ENCODE data around the gene TCHP. TPM values are rescaled to one million over a fixed set of nuclear protein-coding genes. Genes with fewer than 3 reads are reported as not detected.
A peak's percentile ranks its signal among the peaks of the same experiment; 100 is the strongest.

The TCHP gene
- total RNA-seq, 1 experiment from 2014 or later: 13.3 TPM

- Histone ChIP-seq H3K79me1 (ENCODE audit: insufficient read depth, low read depth, low read length, poor library complexity, severe bottlenecking) (no peaks in the 10 kb centered on the region), H3K4me1 (ENCODE audit: insufficient read depth, low read length) (no peaks in the 10 kb centered on the region), H4K20me1 (ENCODE audit: control insufficient read depth, insufficient read depth, insufficient read length) (no peaks in the 10 kb centered on the region), H2BK5ac (ENCODE audit: insufficient read length, low read length) (no peak overlapping the region), H3K4ac (ENCODE audit: low read depth, low read length) (no peak overlapping the region), H4K5ac (ENCODE audit: insufficient read length, low read depth, low read length) (no peak overlapping the region), H3K9ac (ENCODE audit: extremely low read depth, insufficient read length, low read length) (no peak overlapping the region), H2BK15ac (ENCODE audit: low read depth, low read length) (no peak overlapping the region), H2BK20ac (ENCODE audit: low read depth, low read length, poor library complexity, severe bottlenecking) (no peak overlapping the region), H3K4me2 (ENCODE audit: insufficient read depth, insufficient read length, low read length) (no peak overlapping the region), H4K8ac (replicated peaks; ENCODE audit: insufficient read length, low read depth, low read length) (no peak overlapping the region), H2BK12ac (ENCODE audit: insufficient read length, low read depth, low read length) (no peak overlapping the region), H2AFZ (ENCODE audit: low read length) (no peak overlapping the region), H3K79me2 (ENCODE audit: insufficient read depth, low read length) (no peaks in the 10 kb centered on the region), H3K18ac (ENCODE audit: insufficient read length, low read depth, low read length) (no peak overlapping the region), H3K23me2 (ENCODE audit: insufficient read length, low read depth, low read length, poor library complexity, severe bottlenecking) (no peaks in the 10 kb centered on the region), H3K27me3 (ENCODE audit: insufficient read depth, low read length) (no peaks in the 10 kb centered on the region), H4K91ac (ENCODE audit: insufficient read length, low read depth, low read length) (no peak overlapping the region), H3K14ac (ENCODE audit: insufficient read depth, low read length) (no peak overlapping the region), H3K23ac (ENCODE audit: insufficient read length, low read depth, low read length) (no peak overlapping the region), H2BK120ac (ENCODE audit: low read depth, low read length, poor library complexity, severe bottlenecking) (no peak overlapping the region), H3K56ac (ENCODE audit: insufficient read length, low read depth, low read length) (no peak overlapping the region), H3K9me3 (ENCODE audit: control insufficient read depth, low read depth, low read length) (no peaks in the 10 kb centered on the region), H3K27ac (ENCODE audit: insufficient read length, low read depth, low read length) (no peak overlapping the region), H2AK5ac (ENCODE audit: insufficient read length, low read length) (no peak overlapping the region), H3T11ph (ENCODE audit: low read length) (no peak overlapping the region)
- DNase-seq: no peak
- H3K27ac Mint-ChIP-seq: peak overlapping the region in 1 of 3 experiments; percentile 21; a peak in 2 of 7 replicates
- H3K4me1 Mint-ChIP-seq: peaks cover 0 to 4% of the 10 kb centered on the region in 2 experiments; a peak in 3 of 4 replicates
- no peak overlapping the region for H3K4me3 Mint-ChIP-seq
- TF ChIP-seq CTCF (conservative IDR thresholded peaks at IDR 0.05): peak; percentile 60
- H3K27me3 Mint-ChIP-seq (ENCODE audit: low read depth): no peaks in the 10 kb centered on the region
- H3K9me3 Mint-ChIP-seq: no peaks in the 10 kb centered on the region
- WGBS (ENCODE audit: extremely low coverage, insufficient read length, low lambda C conversion rate): no CpG with 5 or more reads among the region's 5 CpGs
- peaks cover 7 to 59% (median 30%) of the 10 kb centered on the region in 3 experiments; a peak in 5 of 7 replicates for H3K36me3 Mint-ChIP-seq (ENCODE audit: insufficient read depth in 1 of 3, low read depth in 3 of 3)
Measured at GRCh38 chr12:109934026-109934425, 34.0 kb downstream of the TCHP start.

Measured in H9 (cell line).